ENCODE results near the gene CPT1B. TPM values are rescaled to one million over a fixed set of nuclear protein-coding genes. Genes with fewer than 3 reads are reported as not detected.

The CPT1B gene
- total and polyA plus RNA-seq, 10 of the 15 experiments (the other 5 are each of a cell fraction or from before 2014, with no cell fraction given) = 3.5 to 54.0 (median 21.7) TPM

- Histone ChIP-seq H4K20me1 (ENCODE audit: control insufficient read depth, insufficient read depth) (no peaks in the 10 kb centered on the region), H3K4me1 (ENCODE audit: control insufficient read depth, insufficient read depth, low read length) (peaks cover 13% of the 10 kb centered on the region), H3K9ac (ENCODE audit: control insufficient read depth, insufficient read depth, low read length) (no peak overlapping the region), H3K4me3 (no peak overlapping the region), H2AFZ (ENCODE audit: control insufficient read depth, low read depth, low read length) (no peak overlapping the region), H3K79me2 (ENCODE audit: control insufficient read depth, insufficient read depth, low read length) (no peaks in the 10 kb centered on the region; the same call in 1 of the 2 replicates), H3K27ac (ENCODE audit: control insufficient read depth, insufficient read depth) (no peak overlapping the region), H3K4me2 (ENCODE audit: control insufficient read depth, insufficient read depth) (no peak overlapping the region), H3K27me3 (replicated peaks in 1 of 2; ENCODE audit: control insufficient read depth in 2 of 2, insufficient read depth in 2 of 2, low read length in 1 of 2) (no peaks in the 10 kb centered on the region), H3K9me3 (replicated peaks; ENCODE audit: control insufficient read depth, insufficient read depth, low read length) (no peaks in the 10 kb centered on the region), H3K36me3 (ENCODE audit: control insufficient read depth in 2 of 2, insufficient read depth in 2 of 2, low read length in 1 of 2) (peaks cover 12 to 13% of the 10 kb centered on the region in 2 experiments; a peak in 3 of 4 replicates)
- 93% methylated on average over 11 of the region's 11 CpGs for WGBS (ENCODE audit: insufficient coverage, insufficient replicate concordance, low lambda C conversion rate, missing lambda C conversion rate)
- ChIA-PET RAD21 (ENCODE audit: unreplicated experiment) (no interaction called here), SMC1A (ENCODE audit: uncharacterized antibody, unreplicated experiment) (no interaction called here), POLR2A (no interaction called here), CTCF (interaction anchor here (1.2 to 2.0 kb wide), 2 partner anchors 47 to 49 kb away, joined by 3 to 6 read pairs; no protein-coding TSS in a partner anchor)
- FAIRE-seq (no peak), DNase-seq (ENCODE audit: low read depth, low spot score) (no peak), ATAC-seq (no peak)
- in situ Hi-C loops (cut with MboI) (no loop called here), intact Hi-C loops (cut with micrococcal nuclease; ENCODE audit: unreplicated experiment) (no loop called here)
- TF ChIP-seq POLR2A (IDR thresholded peaks at IDR 0.05; ENCODE audit: low read depth, low read length) (no peak), RAD51 (IDR thresholded peaks at IDR 0.05) (no peak), NR2C2 (IDR thresholded peaks at IDR 0.05; ENCODE audit: borderline replicate concordance, control insufficient read depth, insufficient read length, low read depth) (no peak), SMAD5 (IDR thresholded peaks at IDR 0.05; ENCODE audit: low read depth) (no peak), ZNF217 (IDR thresholded peaks at IDR 0.05) (no peak), SP1 (IDR thresholded peaks at IDR 0.05; ENCODE audit: low read depth, low read length) (no peak), ZBED1 (IDR thresholded peaks at IDR 0.05; ENCODE audit: borderline replicate concordance) (no peak), TCF3 (IDR thresholded peaks at IDR 0.05; ENCODE audit: borderline replicate concordance, insufficient read depth, low read depth, low read length) (no peak), CEBPZ (IDR thresholded peaks at IDR 0.05; ENCODE audit: low read depth, low read length) (no peak), RCOR1 (conservative IDR thresholded peaks at IDR 0.05; ENCODE audit: low read depth, low read length) (no peak), NR2F1 (conservative IDR thresholded peaks at IDR 0.05) (no peak), RAD21 (IDR thresholded peaks at IDR 0.05; ENCODE audit: insufficient read depth, low read depth, low read length) (no peak), FOS (IDR thresholded peaks at IDR 0.05; ENCODE audit: borderline replicate concordance, extremely low read depth, insufficient read length) (no peak), NFYA (IDR thresholded peaks at IDR 0.05; ENCODE audit: borderline replicate concordance, low read depth, low read length) (no peak), ASH2L (IDR thresholded peaks at IDR 0.05; ENCODE audit: borderline replicate concordance, low read depth) (no peak), BHLHE40 (IDR thresholded peaks at IDR 0.05; ENCODE audit: borderline replicate concordance in 1 of 2, low read depth in 2 of 2, low read length in 1 of 2) (no peak), HSF1 (IDR thresholded peaks at IDR 0.05; ENCODE audit: low read depth, low read length) (no peak), LARP7 (IDR thresholded peaks at IDR 0.05) (no peak), JUNB (IDR thresholded peaks at IDR 0.05) (no peak)
- no TSS peak for BruUV-seq (replicated peaks)
Measured at GRCh38 chr22:50574383-50574755, 3.9 kb downstream of the CPT1B start.
